Ishikawa (cell line): Measurements from ENCODE around the gene TCEAL7.

ENCODE experiments used
- EGR1 ChIP-seq: IDR thresholded peaks from 2 replicates; pipeline ENCODE4 v1.6.1; 2012
- FOXM1 ChIP-seq: IDR thresholded peaks from 2 replicates; pipeline ENCODE4 v1.6.1; 2012; ENCODE audit warnings: low read depth, borderline replicate concordance
- MAX ChIP-seq: IDR thresholded peaks from 2 replicates; pipeline ENCODE4 v1.6.1; 2012
- NFIC ChIP-seq: IDR thresholded peaks from 2 replicates; pipeline ENCODE4 v1.6.1; 2012
- REST ChIP-seq: IDR thresholded peaks from 2 replicates; pipeline ENCODE4 v1.6.1; 2012; ENCODE audit warnings: low read depth, mild to moderate bottlenecking
- TAF1 ChIP-seq: IDR thresholded peaks from 2 replicates; pipeline ENCODE4 v1.6.1; 2012; ENCODE audit warnings: low read depth, mild to moderate bottlenecking
- USF1 ChIP-seq: IDR thresholded peaks from 2 replicates; pipeline ENCODE4 v1.6.1; 2012
- YY1 ChIP-seq: IDR thresholded peaks from 2 replicates; pipeline ENCODE4 v1.6.1; 2012; ENCODE audit warnings: low read depth

GRCh38 chrX:103329991-103330390 is at the start of gene TCEAL7:
- TF ChIP-seq MAX, result no peak
- TF ChIP-seq NFIC, result no peak
- TF ChIP-seq EGR1, result no peak
- TF ChIP-seq YY1, result no peak
- TF ChIP-seq USF1, result no peak
- no peak for TF ChIP-seq TAF1
- TF ChIP-seq FOXM1, result no peak
- TF ChIP-seq REST, result no peak
